Measurements from ENCODE around the gene HPRT1.

HPRT1 gene

GRCh38 chrX:134544513-134545151, 84.7 kb downstream of the HPRT1 start:
- no peak for DNase-seq

- DNase-seq = no peak
Observed at GRCh38 chrX:134545510-134545909, 85.5 kb downstream of the HPRT1 start.

- no peak for DNase-seq
Observed at GRCh38 chrX:134546187-134546586, 86.2 kb downstream of the HPRT1 start.

GRCh38 chrX:134547047-134547679, 87.2 kb downstream of the HPRT1 start:
- DNase-seq = no peak

- no peak for DNase-seq
Observed at GRCh38 chrX:134548257-134549201, 88.6 kb downstream of the HPRT1 start.

Data from activated CD4-positive, CD25-positive, alpha-beta regulatory T cell (primary cell).